ENCODE results near the gene CIT. TPM values are rescaled to one million over a fixed set of nuclear protein-coding genes. Genes with fewer than 3 reads are reported as not detected.

CIT gene
- total RNA-seq, 1 donor from 2014 or later = 98.5 TPM

GRCh38 chr12:119727600-119728443 is 149.3 kb downstream of the CIT start:
- no peaks in the 10 kb centered on the region for H3K9me3 Mint-ChIP-seq

GRCh38 chr12:119725523-119725922 is 151.6 kb downstream of the CIT start:
- no peak for DNase-seq (ENCODE audit: low spot score)
- TF ChIP-seq CTCF (IDR thresholded peaks at IDR 0.05) = no peak
- H3K4me3 Mint-ChIP-seq = no peak overlapping the region
- Histone ChIP-seq H4K20me1 (ENCODE audit: low read depth) (no peaks in the 10 kb centered on the region), H3K9me3 (ENCODE audit: low read depth) (no peaks in the 10 kb centered on the region), H3F3A (ENCODE audit: low read depth) (no peaks in the 10 kb centered on the region), H3K4me3 (no peak overlapping the region), H3K9ac (no peak overlapping the region), H3K36me3 (peaks cover 13% of the 10 kb centered on the region), H3K79me2 (ENCODE audit: low read depth) (no peaks in the 10 kb centered on the region), H3K27ac (no peak overlapping the region), H3K4me2 (no peak overlapping the region), H3K4me1 (no peaks in the 10 kb centered on the region), H2AFZ (replicated peaks) (no peak overlapping the region), H3K27me3 (no peaks in the 10 kb centered on the region)
- H3K4me1 Mint-ChIP-seq = no peaks in the 10 kb centered on the region
- H3K27ac Mint-ChIP-seq = no peak overlapping the region
- H3K36me3 Mint-ChIP-seq = peaks cover 12% of the 10 kb centered on the region
- no peaks in the 10 kb centered on the region for H3K9me3 Mint-ChIP-seq
- H3K27me3 Mint-ChIP-seq (ENCODE audit: insufficient read depth, low read depth) = no peaks in the 10 kb centered on the region

More at GRCh38 chr12:119727600-119728443, 149.3 kb downstream of the CIT start:
- Mint-ChIP-seq H3K27ac (no peak overlapping the region), H3K36me3 (peaks cover 12% of the 10 kb centered on the region), H3K4me1 (no peaks in the 10 kb centered on the region), H3K4me3 (no peak overlapping the region), H3K27me3 (ENCODE audit: insufficient read depth, low read depth) (no peaks in the 10 kb centered on the region)
- Histone ChIP-seq H3K79me2 (ENCODE audit: low read depth) (no peaks in the 10 kb centered on the region), H3F3A (ENCODE audit: low read depth) (no peaks in the 10 kb centered on the region), H2AFZ (replicated peaks) (no peak overlapping the region), H3K9me3 (ENCODE audit: low read depth) (no peaks in the 10 kb centered on the region), H4K20me1 (ENCODE audit: low read depth) (no peaks in the 10 kb centered on the region), H3K4me3 (no peak overlapping the region), H3K4me1 (no peaks in the 10 kb centered on the region), H3K27me3 (no peaks in the 10 kb centered on the region), H3K36me3 (peaks cover 13% of the 10 kb centered on the region), H3K9ac (no peak overlapping the region), H3K4me2 (no peak overlapping the region), H3K27ac (no peak overlapping the region)
- no peak for TF ChIP-seq EZH2phosphoT487 (IDR thresholded peaks at IDR 0.05)
- DNase-seq (ENCODE audit: low spot score) = no peak

GRCh38 chr12:119721306-119721705 is 155.8 kb downstream of the CIT start:
- no peaks in the 10 kb centered on the region for H3K4me1 Mint-ChIP-seq
- no peak for DNase-seq (ENCODE audit: low spot score)
- H3K27me3 ChIP-seq = no peaks in the 10 kb centered on the region
- no peaks in the 10 kb centered on the region for H4K20me1 ChIP-seq (ENCODE audit: low read depth)
- TF ChIP-seq EZH2phosphoT487 (IDR thresholded peaks at IDR 0.05) (no peak), CTCF (IDR thresholded peaks at IDR 0.05) (no peak), EZH2 (IDR thresholded peaks at IDR 0.05) (no peak)
- no peaks in the 10 kb centered on the region for H3F3A ChIP-seq (ENCODE audit: low read depth)
- H3K4me2 ChIP-seq = no peak overlapping the region
- no peak overlapping the region for H2AFZ ChIP-seq (replicated peaks)
- peaks cover 30% of the 10 kb centered on the region for H3K36me3 Mint-ChIP-seq
- no peak overlapping the region for H3K4me3 ChIP-seq
- no peak overlapping the region for H3K9ac ChIP-seq
- H3K36me3 ChIP-seq = no peaks in the 10 kb centered on the region
- H3K9me3 Mint-ChIP-seq = no peaks in the 10 kb centered on the region
- no peak overlapping the region for H3K27ac Mint-ChIP-seq
- no peak overlapping the region for H3K27ac ChIP-seq
- no peaks in the 10 kb centered on the region for H3K9me3 ChIP-seq (ENCODE audit: low read depth)
- no peaks in the 10 kb centered on the region for H3K79me2 ChIP-seq (ENCODE audit: low read depth)
- H3K4me3 Mint-ChIP-seq = no peak overlapping the region
- peaks cover 3% of the 10 kb centered on the region for H3K27me3 Mint-ChIP-seq (ENCODE audit: insufficient read depth, low read depth)
- no peaks in the 10 kb centered on the region for H3K4me1 ChIP-seq

DNA sequence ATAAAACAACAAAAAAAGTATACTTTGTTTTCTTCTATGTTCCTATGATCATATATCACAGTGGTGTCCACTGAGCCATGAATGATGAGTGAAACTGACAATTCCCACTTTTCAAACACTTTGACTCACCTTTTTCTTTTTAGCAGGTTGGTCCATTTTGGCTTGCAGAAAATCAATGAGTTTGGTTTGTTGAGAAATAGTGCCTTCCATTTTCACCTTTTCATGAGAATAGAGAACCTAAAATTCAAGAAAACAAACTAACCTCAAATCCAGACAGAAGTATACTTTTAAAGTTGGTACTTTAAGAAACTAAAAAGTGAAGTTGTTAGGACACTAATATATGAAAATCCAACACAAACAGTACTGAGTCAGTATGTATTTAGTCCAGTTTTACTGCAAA is 156.8 kb downstream of the CIT start:
- Histone ChIP-seq H3K4me3 (no peak overlapping the region), H3K9ac (no peak overlapping the region), H4K20me1 (ENCODE audit: low read depth) (no peaks in the 10 kb centered on the region), H3F3A (ENCODE audit: low read depth) (no peaks in the 10 kb centered on the region), H3K36me3 (no peaks in the 10 kb centered on the region), H3K27me3 (no peaks in the 10 kb centered on the region), H3K79me2 (ENCODE audit: low read depth) (no peaks in the 10 kb centered on the region), H3K9me3 (ENCODE audit: low read depth) (no peaks in the 10 kb centered on the region), H3K27ac (no peak overlapping the region), H3K4me1 (no peaks in the 10 kb centered on the region), H2AFZ (replicated peaks) (no peak overlapping the region), H3K4me2 (no peak overlapping the region)
- H3K27me3 Mint-ChIP-seq (ENCODE audit: insufficient read depth, low read depth) = peaks cover 3% of the 10 kb centered on the region
- no peaks in the 10 kb centered on the region for H3K4me1 Mint-ChIP-seq
- no peak for DNase-seq (ENCODE audit: low spot score)
- no peak overlapping the region for H3K4me3 Mint-ChIP-seq
- no peaks in the 10 kb centered on the region for H3K9me3 Mint-ChIP-seq
- TF ChIP-seq CTCF (IDR thresholded peaks at IDR 0.05) (no peak), EZH2phosphoT487 (IDR thresholded peaks at IDR 0.05) (no peak), EZH2 (IDR thresholded peaks at IDR 0.05) (no peak)
- H3K36me3 Mint-ChIP-seq = peaks cover 36% of the 10 kb centered on the region
- no peak overlapping the region for H3K27ac Mint-ChIP-seq

Data from neural progenitor cell (in vitro differentiated cells).